Measurements from ENCODE around the gene CDC42EP3. TPM values are rescaled to one million over a fixed set of nuclear protein-coding genes. Genes with fewer than 3 reads are reported as not detected.

CDC42EP3 gene
- total and polyA plus RNA-seq, 4 donors = 10.9 to 37.0 (median 22.8) TPM

- H3K4me1 ChIP-seq (ENCODE audit: control insufficient read depth, insufficient read depth, low read length) = no peaks in the 10 kb centered on the region
- H3K27ac ChIP-seq (ENCODE audit: low read depth, low read length) = no peak overlapping the region
- WGBS (ENCODE audit: insufficient coverage) = no CpG with 5 or more reads among the region's 2 CpGs
- H3K36me3 ChIP-seq (ENCODE audit: control insufficient read depth, insufficient read depth, low read length) = no peaks in the 10 kb centered on the region
- H3K4me3 ChIP-seq (ENCODE audit: low read depth, low read length) = no peak overlapping the region
- no peaks in the 10 kb centered on the region for H3K27me3 ChIP-seq (ENCODE audit: control insufficient read depth, insufficient read depth, low read length)
- H3K9me3 ChIP-seq (ENCODE audit: control insufficient read depth, insufficient read depth, low read length) = peaks cover 3% of the 10 kb centered on the region
- no peak for DNase-seq (ENCODE audit: low read depth in 4 of 6, low spot score in 6 of 6)
Observed at GRCh38 chr2:37602040-37602439, 69.4 kb downstream of the CDC42EP3 start.

- Histone ChIP-seq H3K9me3 (ENCODE audit: control insufficient read depth, insufficient read depth, low read length) (peaks cover 3% of the 10 kb centered on the region), H3K36me3 (ENCODE audit: control insufficient read depth, insufficient read depth, low read length) (no peaks in the 10 kb centered on the region), H3K4me3 (ENCODE audit: low read depth, low read length) (no peak overlapping the region), H3K27ac (ENCODE audit: low read depth, low read length) (no peak overlapping the region), H3K27me3 (ENCODE audit: control insufficient read depth, insufficient read depth, low read length) (no peaks in the 10 kb centered on the region), H3K4me1 (ENCODE audit: control insufficient read depth, insufficient read depth, low read length) (no peaks in the 10 kb centered on the region)
- WGBS (ENCODE audit: insufficient coverage) = 100% methylated on average over 1 of the region's 1 CpG
- DNase-seq (ENCODE audit: low read depth in 4 of 6, low spot score in 6 of 6) = no peak
Observed at GRCh38 chr2:37601569-37601968, 69.9 kb downstream of the CDC42EP3 start.

- no peaks in the 10 kb centered on the region for H3K27me3 ChIP-seq (ENCODE audit: control insufficient read depth, insufficient read depth, low read length)
- WGBS (ENCODE audit: insufficient coverage) = 100% methylated on average over 1 of the region's 1 CpG
Observed at GRCh38 chr2:37600735-37601134, 70.7 kb downstream of the CDC42EP3 start.

GRCh38 chr2:37599688-37600525, 71.5 kb downstream of the CDC42EP3 start:
- H3K27me3 ChIP-seq (ENCODE audit: control insufficient read depth, insufficient read depth, low read length) = no peaks in the 10 kb centered on the region
- WGBS (ENCODE audit: insufficient coverage) = 95% methylated on average over 14 of the region's 17 CpGs
- H3K27ac ChIP-seq (ENCODE audit: low read depth, low read length) = no peak overlapping the region
- no peak overlapping the region for H3K4me3 ChIP-seq (ENCODE audit: low read depth, low read length)
- H3K4me1 ChIP-seq (ENCODE audit: control insufficient read depth, insufficient read depth, low read length) = no peaks in the 10 kb centered on the region
- DNase-seq (ENCODE audit: low read depth in 4 of 6, low spot score in 6 of 6) = no peak
- H3K36me3 ChIP-seq (ENCODE audit: control insufficient read depth, insufficient read depth, low read length) = no peaks in the 10 kb centered on the region
- no peaks in the 10 kb centered on the region for H3K9me3 ChIP-seq (ENCODE audit: control insufficient read depth, insufficient read depth, low read length)

More at GRCh38 chr2:37600735-37601134, 70.7 kb downstream of the CDC42EP3 start:
- no peaks in the 10 kb centered on the region for H3K9me3 ChIP-seq (ENCODE audit: control insufficient read depth, insufficient read depth, low read length)
- H3K4me3 ChIP-seq (ENCODE audit: low read depth, low read length) = no peak overlapping the region
- H3K27ac ChIP-seq (ENCODE audit: low read depth, low read length) = no peak overlapping the region
- H3K4me1 ChIP-seq (ENCODE audit: control insufficient read depth, insufficient read depth, low read length) = no peaks in the 10 kb centered on the region
- DNase-seq (ENCODE audit: low read depth in 4 of 6, low spot score in 6 of 6) = no peak
- H3K36me3 ChIP-seq (ENCODE audit: control insufficient read depth, insufficient read depth, low read length) = no peaks in the 10 kb centered on the region

GRCh38 chr2:37593694-37594093, 77.7 kb downstream of the CDC42EP3 start:
- Histone ChIP-seq H3K4me3 (ENCODE audit: low read depth, low read length) (no peak overlapping the region), H3K4me1 (ENCODE audit: control insufficient read depth, insufficient read depth, low read length) (no peaks in the 10 kb centered on the region), H3K27me3 (ENCODE audit: control insufficient read depth, insufficient read depth, low read length) (no peaks in the 10 kb centered on the region), H3K27ac (ENCODE audit: low read depth, low read length) (no peak overlapping the region), H3K36me3 (ENCODE audit: control insufficient read depth, insufficient read depth, low read length) (no peaks in the 10 kb centered on the region), H3K9me3 (ENCODE audit: control insufficient read depth, insufficient read depth, low read length) (no peaks in the 10 kb centered on the region)
- no CpG with 5 or more reads among the region's 3 CpGs for WGBS (ENCODE audit: insufficient coverage)
- no peak for DNase-seq (ENCODE audit: low read depth in 4 of 6, low spot score in 6 of 6)

GRCh38 chr2:37593024-37593423, 78.4 kb downstream of the CDC42EP3 start:
- H3K9me3 ChIP-seq (ENCODE audit: control insufficient read depth, insufficient read depth, low read length) = no peaks in the 10 kb centered on the region
- no peaks in the 10 kb centered on the region for H3K27me3 ChIP-seq (ENCODE audit: control insufficient read depth, insufficient read depth, low read length)
- H3K27ac ChIP-seq (ENCODE audit: low read depth, low read length) = no peak overlapping the region
- DNase-seq (ENCODE audit: low read depth in 4 of 6, low spot score in 6 of 6) = no peak
- no peaks in the 10 kb centered on the region for H3K4me1 ChIP-seq (ENCODE audit: control insufficient read depth, insufficient read depth, low read length)
- H3K4me3 ChIP-seq (ENCODE audit: low read depth, low read length) = no peak overlapping the region
- H3K36me3 ChIP-seq (ENCODE audit: control insufficient read depth, insufficient read depth, low read length) = no peaks in the 10 kb centered on the region
- WGBS (ENCODE audit: insufficient coverage) = no CpG with 5 or more reads among the region's 3 CpGs
